HG03066 (cell line): ENCODE data around the gene PELI2.

ENCODE experiments used
- ATAC-seq: cut with Tn5 transposase; IDR thresholded peaks from one replicate; pipeline ENCODE4 v1.9.1; 2021; ENCODE audit warnings: low read depth; ENCODE audit not compliant: unreplicated experiment

PELI2 gene

DNA sequence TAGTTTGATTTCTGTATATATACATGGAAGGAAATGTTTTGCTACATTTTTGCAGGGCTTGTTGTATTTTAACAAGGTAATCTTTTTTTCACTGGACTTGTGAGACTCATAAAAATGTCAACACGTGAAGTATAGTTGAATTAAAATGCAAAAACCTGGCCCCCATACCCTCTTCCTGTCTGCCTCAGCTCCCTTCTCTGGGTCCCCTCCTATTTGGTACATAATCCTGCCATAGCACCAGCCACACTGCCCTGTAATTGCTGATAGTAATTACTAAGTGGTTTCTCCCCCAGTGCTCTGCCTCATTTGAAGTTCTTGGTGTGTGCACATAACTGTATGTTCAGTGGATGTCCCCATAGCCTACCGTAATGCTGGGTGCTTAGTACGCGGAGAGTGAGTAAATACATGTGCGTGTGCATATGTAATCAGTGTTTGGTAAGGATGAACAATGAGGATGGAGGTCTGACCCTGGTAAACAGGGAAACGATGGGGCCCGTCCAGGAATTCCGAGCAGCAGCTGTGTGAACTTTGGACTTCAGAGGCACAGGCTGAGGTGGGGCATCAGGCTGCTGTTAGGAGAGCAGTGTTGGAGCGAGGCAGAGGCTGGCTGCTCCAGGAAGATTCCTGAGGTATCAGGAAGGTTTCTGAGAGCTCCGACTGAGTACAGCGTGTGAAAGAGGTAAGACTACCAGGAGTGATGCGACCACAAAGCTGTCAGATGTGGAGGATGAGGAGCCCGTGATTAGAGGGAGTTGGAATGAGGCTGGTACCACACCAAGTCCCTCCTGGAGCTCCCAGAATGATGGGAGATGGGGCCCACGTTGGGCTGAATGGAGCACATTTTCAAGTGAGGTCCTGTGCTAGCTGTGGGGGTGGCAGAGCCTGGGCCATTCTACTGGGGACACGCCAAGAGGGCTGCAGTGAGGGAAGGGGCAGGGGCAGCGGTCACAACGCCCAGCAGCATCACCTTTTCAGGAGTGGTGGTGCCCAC is 106.8 kb downstream of the PELI2 start:
- no peak for ATAC-seq

DNA sequence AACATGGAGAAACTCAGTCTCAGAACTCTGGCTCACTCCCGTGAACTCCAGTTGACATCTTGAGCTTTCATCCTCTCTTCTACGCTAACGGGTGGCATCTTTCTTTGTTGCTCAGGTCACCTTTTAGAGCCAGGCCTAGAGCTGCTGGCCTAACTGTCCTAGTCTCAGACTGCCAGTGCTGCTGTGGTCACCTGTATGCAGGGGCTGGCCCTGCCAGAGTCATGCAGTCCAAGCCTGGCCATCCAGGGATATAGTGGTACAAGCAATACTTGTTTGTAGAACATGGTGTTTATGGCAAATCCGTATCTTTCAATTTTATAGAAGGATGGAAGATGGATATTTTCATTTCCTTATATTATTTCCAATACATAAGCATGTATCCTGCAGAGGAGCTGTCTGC is 117.2 kb downstream of the PELI2 start:
- no peak for ATAC-seq

DNA sequence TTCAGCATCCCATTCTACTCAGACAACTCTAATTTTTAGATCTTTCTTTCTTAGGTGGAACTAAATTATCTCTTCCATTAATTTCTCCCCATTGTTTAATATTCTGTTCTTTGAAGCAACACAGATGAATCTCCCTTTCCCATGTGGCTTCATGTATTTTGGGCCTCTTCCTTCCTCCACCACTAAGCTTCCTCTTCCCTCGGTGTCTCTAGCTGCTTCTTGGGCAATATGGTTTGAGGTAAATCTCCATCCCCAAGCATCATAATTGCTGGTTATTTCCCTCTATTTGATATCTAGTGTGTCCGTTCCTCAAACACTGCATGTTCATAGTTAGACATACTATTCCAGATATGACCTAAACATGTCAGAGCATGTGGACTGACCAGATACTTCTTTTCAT is 119.2 kb downstream of the PELI2 start:
- ATAC-seq: no peak

DNA sequence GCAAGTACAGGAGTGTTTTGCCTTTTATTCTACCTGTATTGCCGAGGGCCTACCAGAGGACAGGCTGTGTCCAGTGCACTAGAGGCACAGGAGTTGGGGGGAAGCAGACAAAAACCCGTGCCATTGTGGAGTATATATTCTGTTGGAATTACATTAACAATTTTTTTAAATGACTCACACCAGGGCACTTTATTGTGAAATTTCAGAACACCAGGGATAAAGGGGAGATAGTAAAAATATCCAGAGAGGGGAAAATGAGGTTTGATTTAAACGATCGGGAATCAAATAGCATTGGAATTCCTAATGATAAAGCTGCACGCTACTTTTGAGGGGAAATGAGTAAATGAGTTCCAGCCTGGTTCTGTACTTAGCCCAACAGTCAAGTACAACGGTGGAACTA is 123.2 kb downstream of the PELI2 start:
- ATAC-seq: no peak

DNA sequence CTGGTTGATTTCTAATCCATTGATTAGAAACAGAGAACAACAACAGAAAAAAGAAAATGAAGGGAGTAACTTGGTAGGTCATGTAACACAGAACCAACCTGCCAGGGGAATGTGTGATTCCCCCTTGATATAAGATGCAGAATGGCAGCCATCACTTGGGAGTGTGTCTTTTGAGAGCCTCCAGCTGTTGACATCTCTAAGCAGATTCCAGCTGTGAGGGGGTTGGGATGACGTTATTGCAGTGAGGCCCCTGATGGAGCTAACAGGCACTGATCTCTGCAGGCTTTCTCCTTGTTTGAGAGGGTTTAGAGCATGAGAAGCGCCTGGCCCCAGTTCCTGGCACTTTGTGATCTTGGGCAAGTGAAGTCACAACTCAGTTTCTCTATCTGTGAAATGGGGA is 124.9 kb downstream of the PELI2 start:
- no peak for ATAC-seq

DNA sequence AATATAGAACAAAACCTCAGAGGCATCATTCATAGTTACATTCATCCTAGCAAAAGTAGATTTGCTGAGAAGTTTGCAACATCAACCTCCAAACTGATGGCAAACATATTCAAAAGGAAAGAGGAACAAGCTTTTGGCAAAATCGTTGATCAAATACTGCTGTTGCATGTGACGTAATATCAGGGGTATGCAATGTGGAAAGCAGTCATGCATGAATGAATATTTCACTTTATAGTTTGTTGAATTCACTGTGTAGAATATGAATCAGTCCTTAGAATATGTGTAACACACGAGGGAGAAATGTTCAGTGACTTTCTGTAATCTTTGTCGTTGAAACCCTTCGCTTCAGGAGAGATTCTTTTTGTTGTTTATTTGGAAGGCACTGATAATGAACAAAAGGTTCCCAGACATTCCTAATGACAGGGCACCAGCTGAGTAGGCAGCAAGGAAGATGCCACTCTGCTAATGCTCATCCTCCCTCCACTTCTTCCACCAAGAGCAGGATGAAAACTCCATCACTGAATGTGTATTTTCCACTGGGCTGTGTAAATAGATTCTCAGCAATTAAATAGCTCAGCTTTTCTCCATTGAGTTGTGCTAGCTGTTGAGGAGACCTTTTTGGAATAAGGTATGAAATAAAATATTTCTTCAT is 126.1 kb downstream of the PELI2 start:
- no peak for ATAC-seq

DNA sequence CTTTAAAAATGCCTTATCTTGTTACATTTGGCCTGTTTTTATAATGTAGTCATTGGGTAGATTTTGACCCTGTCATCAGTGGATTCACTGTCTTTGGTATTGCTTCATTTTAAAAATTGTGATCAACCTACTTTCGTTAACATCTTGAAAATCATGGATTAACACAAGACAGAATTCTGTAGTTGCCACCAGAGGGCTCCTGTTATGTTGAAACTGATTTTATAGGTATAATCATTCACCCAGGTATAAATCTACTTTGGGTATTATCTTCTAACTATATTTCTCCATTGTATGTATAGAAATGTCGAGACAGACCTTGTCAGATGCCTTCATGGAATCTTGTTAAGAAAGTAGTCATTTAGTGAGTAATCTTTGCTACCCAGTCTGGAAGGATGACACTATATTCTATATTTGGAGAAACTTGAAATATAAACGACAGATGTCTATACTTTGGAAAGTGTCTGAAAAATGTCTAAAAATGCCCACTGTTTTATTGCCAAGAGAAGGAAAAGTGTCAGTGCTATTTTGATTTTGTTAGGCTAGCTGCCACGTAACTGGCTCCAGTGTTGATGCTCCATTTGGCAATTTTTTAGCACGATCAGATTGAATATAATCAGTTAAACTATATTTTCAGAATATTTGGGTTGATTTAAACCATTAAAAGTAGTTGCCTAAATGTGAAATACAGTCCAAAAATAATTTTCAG is 129.4 kb downstream of the PELI2 start:
- ATAC-seq: no peak

DNA sequence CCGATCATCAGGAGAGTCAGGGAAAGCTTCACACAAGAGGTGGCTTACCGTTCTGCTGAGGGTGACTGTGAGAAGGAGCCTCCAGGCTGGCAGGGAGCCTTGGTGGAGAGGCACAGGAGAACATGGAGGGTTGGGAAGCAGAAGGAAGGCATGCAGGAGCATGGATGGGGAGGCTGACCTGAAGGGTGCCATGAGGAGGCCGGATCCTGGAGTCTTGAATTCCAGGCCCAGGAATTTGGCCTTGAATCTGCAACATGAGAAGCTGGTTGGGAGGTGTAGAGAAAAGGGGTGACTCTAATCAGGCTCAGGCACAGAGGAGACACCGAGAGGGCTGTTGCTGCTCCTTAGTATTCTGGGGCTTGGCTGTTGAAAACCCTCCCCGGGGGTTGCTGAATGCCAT is 130.2 kb downstream of the PELI2 start:
- no peak for ATAC-seq

DNA sequence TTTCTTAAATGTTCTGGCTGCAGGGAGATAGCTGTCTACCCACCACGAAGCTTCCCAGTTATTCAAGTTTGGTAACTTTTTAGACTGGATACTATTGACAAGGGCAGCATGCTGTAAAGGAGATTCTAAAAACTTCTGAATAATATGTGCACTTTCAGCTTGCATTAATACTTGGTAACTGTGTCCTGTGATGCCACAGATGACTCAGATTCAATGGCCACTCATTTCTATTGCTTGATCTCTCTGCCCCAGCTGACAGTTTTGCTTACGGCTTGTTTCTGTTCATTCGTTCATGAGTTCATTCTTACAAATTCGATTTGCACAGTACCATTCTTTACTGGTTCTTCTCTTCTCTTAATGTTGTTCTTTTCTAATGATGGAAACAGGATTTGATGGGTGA is 142.8 kb downstream of the PELI2 start:
- ATAC-seq: no peak

DNA sequence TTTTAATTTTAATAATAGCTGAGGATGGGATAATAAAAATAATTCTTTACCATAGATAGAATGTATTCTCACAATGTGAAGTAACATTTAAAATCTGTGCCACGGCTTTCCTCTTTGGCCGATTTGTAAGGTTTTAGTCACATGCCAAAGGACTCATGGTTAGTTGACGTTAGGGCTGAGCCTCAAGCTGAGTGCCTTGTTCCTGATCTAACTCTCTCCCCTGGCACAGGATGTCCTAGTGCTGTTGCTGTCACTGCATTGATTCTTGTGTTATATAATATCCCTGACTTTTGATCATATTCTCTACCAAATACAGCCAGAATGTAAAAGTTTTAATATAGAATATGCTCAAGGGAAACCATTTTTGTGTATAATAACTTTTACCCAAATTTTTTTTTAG is 144.3 kb downstream of the PELI2 start:
- ATAC-seq: no peak

DNA sequence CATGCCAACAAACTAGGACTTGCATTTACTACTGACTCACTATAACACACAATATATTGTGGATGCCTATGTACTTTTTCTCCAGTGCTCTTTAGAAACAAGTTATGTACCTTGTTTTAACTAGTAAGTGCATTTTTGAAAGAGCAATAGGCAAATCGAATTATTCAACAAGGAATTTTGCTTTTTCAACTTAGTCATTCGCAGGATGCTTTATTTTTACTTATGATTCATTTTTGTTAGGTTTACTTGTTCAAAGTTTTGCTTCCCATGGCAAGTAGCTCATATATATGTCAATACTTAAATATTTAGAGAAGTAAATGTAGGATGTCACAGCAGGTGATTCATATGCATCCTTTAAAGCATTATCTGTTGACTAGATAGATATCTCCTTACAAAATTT is 149.8 kb downstream of the PELI2 start:
- ATAC-seq: no peak

DNA sequence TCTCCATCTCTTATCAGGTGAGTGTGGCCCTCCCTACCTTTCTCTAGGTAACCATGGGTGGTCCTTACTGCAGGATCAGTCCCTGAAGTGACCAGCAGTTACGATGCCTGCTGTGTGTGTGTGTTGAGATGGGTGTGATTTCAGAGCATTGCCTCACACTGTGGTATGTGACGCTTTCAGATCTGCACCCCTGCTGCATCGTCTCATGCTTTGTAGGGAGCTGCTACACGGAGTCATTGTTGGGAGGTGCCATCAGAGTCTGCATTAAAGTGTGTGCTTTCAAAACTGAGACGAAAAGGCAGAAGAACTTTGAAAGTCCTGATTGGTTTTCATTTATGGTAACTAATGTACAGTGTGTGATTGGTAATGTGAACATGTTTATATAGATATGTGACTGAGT is 150.5 kb downstream of the PELI2 start:
- no peak for ATAC-seq

DNA sequence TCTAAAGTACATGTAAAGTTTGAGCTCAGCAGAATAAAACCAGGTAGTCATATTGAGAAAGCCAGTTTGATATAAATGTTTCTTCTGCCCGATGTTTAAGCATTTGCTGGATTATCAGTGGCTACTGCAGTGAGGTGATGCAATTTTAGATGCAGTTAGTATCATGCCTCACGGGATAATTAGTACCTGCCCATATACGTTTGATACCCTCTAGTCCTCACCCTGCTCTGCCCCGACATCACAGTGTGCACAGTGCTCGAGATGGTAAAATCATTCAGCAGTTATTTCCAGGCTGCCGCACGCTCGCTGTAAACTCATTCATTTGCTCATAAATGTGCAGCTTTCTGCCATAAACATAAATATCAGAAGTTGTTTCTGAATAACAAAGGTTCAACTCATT is 152.7 kb downstream of the PELI2 start:
- ATAC-seq: no peak

DNA sequence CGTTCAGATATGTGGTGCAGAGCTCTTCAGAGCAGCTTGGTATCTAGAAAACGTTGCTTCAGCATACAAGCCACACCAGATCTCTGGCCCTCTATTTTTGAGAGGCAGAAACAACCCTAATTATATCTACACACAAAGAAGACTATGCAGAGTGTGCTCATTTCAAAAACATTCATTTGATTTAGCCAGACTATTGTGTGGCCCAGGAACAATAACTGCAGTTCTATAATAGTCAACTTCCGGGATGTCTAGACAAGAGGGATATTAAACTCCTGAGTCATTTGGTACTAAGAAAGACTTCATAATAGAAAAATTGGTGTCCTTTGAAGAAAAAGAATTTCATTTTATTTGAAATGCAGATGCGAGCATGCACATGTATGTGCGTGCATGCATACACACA is 153.8 kb downstream of the PELI2 start:
- no peak for ATAC-seq

DNA sequence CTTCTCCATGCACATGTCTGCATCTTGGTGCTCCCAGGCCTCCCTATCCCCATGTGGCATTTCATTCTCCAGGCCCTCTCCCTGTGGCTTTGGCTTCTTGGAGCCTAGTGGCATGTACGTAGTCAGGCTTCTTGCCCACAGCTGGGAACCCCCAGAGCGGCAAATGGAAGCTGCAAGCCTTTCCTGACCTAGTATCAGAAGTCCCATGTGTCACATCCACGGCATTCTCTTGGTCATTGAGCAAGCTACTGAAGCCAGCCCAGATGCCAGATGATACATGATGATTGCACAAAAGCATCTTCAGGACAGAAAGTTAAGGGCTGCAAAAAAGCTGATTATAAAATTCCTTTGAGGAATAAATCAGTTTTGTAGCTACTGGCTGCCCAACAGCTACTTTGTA is 154.9 kb downstream of the PELI2 start:
- no peak for ATAC-seq

DNA sequence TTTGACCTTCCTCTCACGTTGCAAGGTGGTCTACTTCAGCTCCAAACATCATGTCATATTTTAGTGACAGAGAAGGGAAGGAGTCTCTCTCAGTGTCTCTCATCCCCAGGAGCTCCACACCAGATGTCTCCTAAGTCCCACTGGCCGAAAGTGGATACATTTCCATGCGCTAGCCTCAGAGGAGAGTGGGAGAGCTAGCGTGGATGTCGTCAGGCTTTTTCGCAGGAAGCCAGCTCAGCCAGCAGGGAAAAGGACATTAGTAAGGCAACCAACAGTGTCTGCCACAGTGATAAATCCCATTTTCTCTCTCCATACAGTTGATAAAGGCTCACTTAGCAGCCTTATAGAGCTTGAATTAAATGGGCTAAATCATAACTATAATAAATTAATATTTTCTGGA is 155.7 kb downstream of the PELI2 start:
- ATAC-seq: no peak

DNA sequence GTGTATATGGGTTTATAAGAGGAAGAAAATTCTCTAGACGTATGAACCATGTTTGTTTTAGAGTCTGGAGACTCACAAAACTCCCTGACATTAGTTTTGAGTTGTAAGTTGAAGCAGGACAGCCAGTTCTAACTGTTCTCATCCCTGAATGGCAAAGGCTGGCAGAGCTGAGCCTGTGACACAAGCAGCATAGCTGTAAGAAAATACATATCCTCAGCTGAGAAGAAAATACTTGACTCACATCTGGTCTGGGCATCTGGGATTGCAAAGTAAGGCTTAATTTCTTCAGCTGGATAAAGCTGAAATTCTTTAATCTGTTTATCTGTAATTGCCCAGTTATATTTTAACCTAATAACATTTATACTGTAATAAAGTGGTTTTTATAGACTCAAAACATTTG is 156.3 kb downstream of the PELI2 start:
- no peak for ATAC-seq

DNA sequence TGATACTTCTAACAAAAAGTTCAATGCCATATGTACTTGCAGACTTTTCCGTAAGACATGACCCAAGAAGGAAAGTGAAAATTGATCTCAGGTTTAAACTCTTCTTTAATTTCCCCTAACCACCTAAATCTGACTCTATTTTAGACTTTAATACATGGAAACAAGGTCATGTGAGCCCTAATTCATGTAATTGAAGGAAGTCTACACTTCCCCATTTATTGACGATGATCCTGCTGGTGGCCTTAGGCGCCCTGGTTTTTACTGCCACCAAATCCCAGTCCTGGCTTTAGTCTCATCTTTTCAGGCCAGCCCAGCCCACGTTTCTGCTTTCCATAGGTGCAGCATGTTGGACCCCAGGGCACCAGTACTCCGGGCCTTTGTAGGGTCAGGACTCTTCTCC is 157.9 kb downstream of the PELI2 start:
- no peak for ATAC-seq

DNA sequence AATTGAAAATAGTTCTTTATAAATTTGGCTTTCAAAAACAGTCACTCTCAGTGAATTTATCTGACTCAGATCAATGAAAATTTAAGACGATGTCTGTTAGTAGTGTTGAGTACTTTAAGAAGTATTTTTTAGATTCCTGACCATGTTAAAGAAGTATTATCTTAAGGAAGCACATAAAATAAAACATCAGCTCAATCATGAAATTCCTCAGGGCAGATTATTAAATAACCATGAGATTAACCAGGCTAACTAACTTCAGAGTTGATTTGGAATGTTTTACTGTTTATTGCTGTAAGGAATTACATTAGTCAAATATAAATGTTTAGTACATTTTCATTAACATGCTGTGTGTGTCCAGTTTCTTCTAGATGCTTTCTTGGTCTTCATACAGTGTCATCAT is 160.2 kb downstream of the PELI2 start:
- no peak for ATAC-seq

DNA sequence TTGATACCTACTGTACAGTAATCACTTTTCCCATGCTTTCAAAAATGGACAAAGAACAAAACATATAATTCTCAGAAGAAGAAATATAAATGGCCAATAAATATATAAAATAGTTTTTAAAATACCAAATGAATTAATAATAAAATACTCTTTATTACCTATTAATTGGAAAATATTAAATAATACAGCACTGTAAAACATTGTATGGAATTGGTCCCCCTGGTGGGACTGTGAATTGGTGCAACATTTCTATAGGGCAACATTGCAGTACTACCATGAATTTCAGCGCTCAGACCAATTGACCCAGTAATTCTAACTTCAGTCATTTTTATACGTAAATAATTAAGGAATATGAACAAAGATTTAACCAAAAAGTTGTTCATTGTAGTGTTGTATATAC is 162.6 kb downstream of the PELI2 start:
- ATAC-seq: no peak

DNA sequence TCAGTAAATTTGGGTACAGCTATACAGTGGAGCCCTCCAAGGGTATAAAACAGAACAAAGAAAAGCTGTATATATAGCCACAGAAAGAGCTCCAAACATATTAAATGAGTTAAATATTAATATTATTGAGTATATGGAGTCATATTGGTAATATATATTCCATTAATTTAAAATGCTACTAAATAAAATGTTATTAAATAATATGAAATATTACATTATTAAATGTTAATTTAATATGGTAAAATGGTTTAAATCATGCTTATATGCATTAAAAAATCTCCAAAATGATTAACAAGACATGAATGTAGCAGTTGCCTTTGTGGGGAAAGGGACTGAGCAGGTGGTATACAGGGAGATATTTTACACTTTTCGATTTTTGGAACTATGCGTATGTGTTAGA is 164.0 kb downstream of the PELI2 start:
- ATAC-seq: no peak
